OCI-LY7 (cell line): ENCODE measurements around the gene ZDHHC11B.

Experiments
- EZH2phosphoT487 ChIP-seq: fragments of 200-600 bp; sonication (generic); IDR thresholded peaks from 2 replicates; pipeline ENCODE4 v1.6.1; 2018; ENCODE audit warnings: low read depth, borderline replicate concordance, mild to moderate bottlenecking, mixed run types, antibody characterized with exemption, low read length, moderate library complexity, mixed read lengths
- TF ChIP-seq, protein P1 (sequence below): fragments of 200-600 bp; sonication (generic); conservative IDR thresholded peaks from 2 replicates; pipeline ENCODE4 v1.5.1; 2014; ENCODE audit warnings: mild to moderate bottlenecking, antibody characterized with exemption, low read length, moderate library complexity, mixed read lengths

- TF ChIP-seq, protein P1, sequence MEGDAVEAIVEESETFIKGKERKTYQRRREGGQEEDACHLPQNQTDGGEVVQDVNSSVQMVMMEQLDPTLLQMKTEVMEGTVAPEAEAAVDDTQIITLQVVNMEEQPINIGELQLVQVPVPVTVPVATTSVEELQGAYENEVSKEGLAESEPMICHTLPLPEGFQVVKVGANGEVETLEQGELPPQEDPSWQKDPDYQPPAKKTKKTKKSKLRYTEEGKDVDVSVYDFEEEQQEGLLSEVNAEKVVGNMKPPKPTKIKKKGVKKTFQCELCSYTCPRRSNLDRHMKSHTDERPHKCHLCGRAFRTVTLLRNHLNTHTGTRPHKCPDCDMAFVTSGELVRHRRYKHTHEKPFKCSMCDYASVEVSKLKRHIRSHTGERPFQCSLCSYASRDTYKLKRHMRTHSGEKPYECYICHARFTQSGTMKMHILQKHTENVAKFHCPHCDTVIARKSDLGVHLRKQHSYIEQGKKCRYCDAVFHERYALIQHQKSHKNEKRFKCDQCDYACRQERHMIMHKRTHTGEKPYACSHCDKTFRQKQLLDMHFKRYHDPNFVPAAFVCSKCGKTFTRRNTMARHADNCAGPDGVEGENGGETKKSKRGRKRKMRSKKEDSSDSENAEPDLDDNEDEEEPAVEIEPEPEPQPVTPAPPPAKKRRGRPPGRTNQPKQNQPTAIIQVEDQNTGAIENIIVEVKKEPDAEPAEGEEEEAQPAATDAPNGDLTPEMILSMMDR: no peak
- no peak for TF ChIP-seq EZH2phosphoT487
Measured at GRCh38 chr5:675871-676698, 108.4 kb downstream of the ZDHHC11B start.
